WERI-Rb-1 (cell line): ENCODE measurements around the gene NHERF2.

Experiments used
- DNase-seq: peaks from one replicate; pipeline ENCODE4 v3.0.0-alpha.2; 2020
- H3K27ac ChIP-seq: fragments of 250-450 bp; sonication (Bioruptor Pico); 2 replicates; pipeline ENCODE4 v1.5.1; 2020; ENCODE audit warnings: mild to moderate bottlenecking, moderate library complexity
- H3K27me3 ChIP-seq: fragments of 250-450 bp; sonication (Bioruptor Pico); 2 replicates; pipeline ENCODE4 v1.5.1; 2021; ENCODE audit warnings: mild to moderate bottlenecking, low read depth, moderate library complexity; ENCODE audit not compliant: insufficient read depth, severe bottlenecking
- H3K36me3 ChIP-seq: fragments of 250-450 bp; sonication (Bioruptor Pico); 2 replicates; pipeline ENCODE4 v1.5.1; 2020; ENCODE audit warnings: mild to moderate bottlenecking, moderate library complexity
- H3K4me3 ChIP-seq: 2 replicates; pipeline ENCODE4 v1.5.1; 2011; ENCODE audit warnings: low read depth, mild to moderate bottlenecking, control low read depth, low read length
- H3K9me3 ChIP-seq: fragments of 250-450 bp; sonication (Bioruptor Pico); 2 replicates; pipeline ENCODE4 v1.5.1; 2021; ENCODE audit warnings: mild to moderate bottlenecking, moderate library complexity; ENCODE audit not compliant: severe bottlenecking
- TF ChIP-seq, protein P1 (sequence below): IDR thresholded peaks from 2 replicates; pipeline ENCODE4 v1.5.1; 2011; ENCODE audit warnings: low read depth, mild to moderate bottlenecking, control low read depth, inconsistent platforms, low read length

NHERF2 gene

DNA sequence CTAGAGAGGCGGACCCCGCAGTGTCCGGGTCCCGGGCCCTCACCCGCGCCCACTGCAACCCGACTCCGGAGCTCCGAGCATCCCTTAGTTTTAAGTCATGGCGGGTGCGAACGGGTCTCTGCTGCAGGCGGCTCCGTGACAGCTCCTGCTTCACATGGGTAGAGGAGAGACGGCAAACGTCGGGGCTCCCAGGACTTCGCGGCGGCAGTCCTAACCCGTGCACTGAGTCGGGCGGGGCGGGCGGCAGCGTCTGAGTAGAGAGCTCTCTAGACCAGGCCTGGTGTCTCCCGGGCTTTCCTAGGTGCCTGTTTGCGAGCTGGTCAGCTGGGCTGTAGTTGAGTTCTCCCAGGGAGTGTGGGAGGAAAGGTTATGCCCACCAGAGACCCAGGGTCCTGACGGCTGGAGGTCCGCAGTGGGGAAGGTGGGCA, 21.4 kb downstream of the NHERF2 start:
- peak overlapping the region; percentile 69 for H3K4me3 ChIP-seq
- peak overlapping the region; percentile 30 for H3K27ac ChIP-seq
- TF ChIP-seq, protein P1, sequence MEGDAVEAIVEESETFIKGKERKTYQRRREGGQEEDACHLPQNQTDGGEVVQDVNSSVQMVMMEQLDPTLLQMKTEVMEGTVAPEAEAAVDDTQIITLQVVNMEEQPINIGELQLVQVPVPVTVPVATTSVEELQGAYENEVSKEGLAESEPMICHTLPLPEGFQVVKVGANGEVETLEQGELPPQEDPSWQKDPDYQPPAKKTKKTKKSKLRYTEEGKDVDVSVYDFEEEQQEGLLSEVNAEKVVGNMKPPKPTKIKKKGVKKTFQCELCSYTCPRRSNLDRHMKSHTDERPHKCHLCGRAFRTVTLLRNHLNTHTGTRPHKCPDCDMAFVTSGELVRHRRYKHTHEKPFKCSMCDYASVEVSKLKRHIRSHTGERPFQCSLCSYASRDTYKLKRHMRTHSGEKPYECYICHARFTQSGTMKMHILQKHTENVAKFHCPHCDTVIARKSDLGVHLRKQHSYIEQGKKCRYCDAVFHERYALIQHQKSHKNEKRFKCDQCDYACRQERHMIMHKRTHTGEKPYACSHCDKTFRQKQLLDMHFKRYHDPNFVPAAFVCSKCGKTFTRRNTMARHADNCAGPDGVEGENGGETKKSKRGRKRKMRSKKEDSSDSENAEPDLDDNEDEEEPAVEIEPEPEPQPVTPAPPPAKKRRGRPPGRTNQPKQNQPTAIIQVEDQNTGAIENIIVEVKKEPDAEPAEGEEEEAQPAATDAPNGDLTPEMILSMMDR, result no peak
- no peaks in the 10 kb centered on the region for H3K27me3 ChIP-seq
- H3K9me3 ChIP-seq, result no peaks in the 10 kb centered on the region
- no peak for DNase-seq
- peaks cover 39% of the 10 kb centered on the region for H3K36me3 ChIP-seq

DNA sequence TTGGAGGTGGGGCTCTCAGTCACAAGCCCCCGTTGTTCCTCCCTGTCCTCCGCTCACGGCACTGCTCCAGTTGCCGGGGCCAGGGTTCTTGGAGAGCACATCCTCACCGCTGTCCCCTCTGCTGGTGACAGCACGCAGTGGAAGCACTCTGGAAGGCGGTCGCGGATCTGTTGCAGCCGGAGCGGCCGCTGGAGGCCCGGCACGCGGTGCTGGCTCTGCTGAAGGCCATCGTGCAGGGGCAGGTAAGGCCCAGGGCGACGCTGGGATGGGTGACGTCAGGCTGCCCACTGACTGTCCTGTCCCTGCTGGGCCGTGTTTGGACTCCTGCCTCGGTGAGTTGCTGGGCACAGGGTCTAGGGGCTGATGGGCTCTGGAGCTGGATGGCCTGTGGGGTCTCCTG, 26.5 kb downstream of the NHERF2 start:
- DNase-seq, result no peak
- H3K36me3 ChIP-seq, result peaks cover 49% of the 10 kb centered on the region
- H3K27ac ChIP-seq, result no peak overlapping the region
- no peak overlapping the region for H3K4me3 ChIP-seq
- TF ChIP-seq, protein P1, result no peak
- H3K9me3 ChIP-seq, result no peaks in the 10 kb centered on the region
- H3K27me3 ChIP-seq, result no peaks in the 10 kb centered on the region

GRCh38 chr16:2053897-2054296, 27.2 kb downstream of the NHERF2 start:
- no peaks in the 10 kb centered on the region for H3K27me3 ChIP-seq
- H3K9me3 ChIP-seq, result no peaks in the 10 kb centered on the region
- no peak overlapping the region for H3K27ac ChIP-seq
- H3K36me3 ChIP-seq, result peaks cover 49% of the 10 kb centered on the region
- TF ChIP-seq, protein P1, result no peak
- no peak overlapping the region for H3K4me3 ChIP-seq
- DNase-seq, result no peak

- peaks cover 49% of the 10 kb centered on the region for H3K36me3 ChIP-seq
- no peaks in the 10 kb centered on the region for H3K27me3 ChIP-seq
- no peak overlapping the region for H3K27ac ChIP-seq
- no peak for DNase-seq
- no peaks in the 10 kb centered on the region for H3K9me3 ChIP-seq
- no peak overlapping the region for H3K4me3 ChIP-seq
- TF ChIP-seq, protein P1, result no peak
Measured at GRCh38 chr16:2054543-2055245, 28.0 kb downstream of the NHERF2 start.

DNA sequence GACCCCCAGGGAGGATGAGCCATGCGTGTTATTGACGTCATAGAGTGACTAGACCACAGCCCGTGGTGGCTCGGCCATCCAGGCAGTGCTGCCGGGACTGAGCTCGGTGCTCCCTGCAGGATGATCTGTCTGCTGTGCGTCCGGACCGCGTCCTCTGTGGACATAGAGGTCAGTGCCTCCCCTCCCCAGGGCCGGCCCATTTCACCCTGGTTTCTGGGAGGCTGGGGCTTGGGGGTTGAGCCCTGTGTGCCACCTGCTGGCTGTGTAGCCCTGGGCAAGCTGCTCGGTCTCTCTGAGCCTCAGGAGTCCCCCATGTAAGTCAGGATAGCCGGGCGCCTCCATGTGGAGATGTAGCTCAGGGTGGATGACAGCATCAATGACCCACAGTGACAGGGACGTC, 29.4 kb downstream of the NHERF2 start:
- no peaks in the 10 kb centered on the region for H3K27me3 ChIP-seq
- peak; percentile 62 for DNase-seq
- H3K9me3 ChIP-seq, result no peaks in the 10 kb centered on the region
- peaks cover 52% of the 10 kb centered on the region for H3K36me3 ChIP-seq
- H3K27ac ChIP-seq, result no peak overlapping the region
- H3K4me3 ChIP-seq, result no peak overlapping the region
- TF ChIP-seq, protein P1, result peak; percentile 60
